ENCODE results near the gene CEP162.

The CEP162 gene

GRCh38 chr6:84103029-84103428 is 124.4 kb downstream of the CEP162 start:
- TF ChIP-seq CTCF (conservative IDR thresholded peaks at IDR 0.05; ENCODE audit: low read depth, low read length), result no peak
- no peak for DNase-seq (ENCODE audit: low read depth)
- H3K4me3 ChIP-seq (ENCODE audit: low read length), result no peak overlapping the region

GRCh38 chr6:84095156-84095555 is 132.3 kb downstream of the CEP162 start:
- H3K4me3 ChIP-seq (ENCODE audit: low read length), result no peak overlapping the region
- DNase-seq (ENCODE audit: low read depth), result no peak
- TF ChIP-seq CTCF (conservative IDR thresholded peaks at IDR 0.05; ENCODE audit: low read depth, low read length), result no peak

GRCh38 chr6:84093441-84094435 is 133.7 kb downstream of the CEP162 start:
- peak; percentile 35 for DNase-seq (ENCODE audit: low read depth)
- TF ChIP-seq CTCF (conservative IDR thresholded peaks at IDR 0.05; ENCODE audit: low read depth, low read length), result no peak
- H3K4me3 ChIP-seq (ENCODE audit: low read length), result no peak overlapping the region

- DNase-seq (ENCODE audit: low read depth), result no peak
- TF ChIP-seq CTCF (conservative IDR thresholded peaks at IDR 0.05; ENCODE audit: low read depth, low read length), result no peak
- H3K4me3 ChIP-seq (ENCODE audit: low read length), result no peak overlapping the region
Measured at GRCh38 chr6:84089552-84089951, 137.9 kb downstream of the CEP162 start.

GRCh38 chr6:84089081-84089480 is 138.4 kb downstream of the CEP162 start:
- no peak for DNase-seq (ENCODE audit: low read depth)
- no peak overlapping the region for H3K4me3 ChIP-seq (ENCODE audit: low read length)
- no peak for TF ChIP-seq CTCF (conservative IDR thresholded peaks at IDR 0.05; ENCODE audit: low read depth, low read length)

GRCh38 chr6:84086545-84087429 is 140.7 kb downstream of the CEP162 start:
- DNase-seq (ENCODE audit: low read depth), result no peak
- no peak for TF ChIP-seq CTCF (conservative IDR thresholded peaks at IDR 0.05; ENCODE audit: low read depth, low read length)
- H3K4me3 ChIP-seq (ENCODE audit: low read length), result no peak overlapping the region

Measured in retinal pigment epithelial cell (primary cell).